Stimulated activated CD4-positive, alpha-beta T cell treated with anti-CD3 and anti-CD28 coated beads, Interleukin-12 subunit alpha, Interleukin-12 subunit beta, amount 100 ng/mL, for 48 hours (primary cell): ENCODE results near the gene RASSF4.

Experiments
- DNase-seq, 3 donors: peaks; one replicate each; pipeline ENCODE4 v3.0.0-alpha.2; 2020; ENCODE audit warnings: low read depth in 2 of 3, low spot score in 1 of 3

RASSF4 gene

GRCh38 chr10:44975431-44976331 lies 16.1 kb downstream of the RASSF4 start:
- DNase-seq, result no peak

GRCh38 chr10:44976352-44977198 lies 17.0 kb downstream of the RASSF4 start:
- DNase-seq, result no peak

- DNase-seq, result no peak
Observed at GRCh38 chr10:44977287-44978212, 17.9 kb downstream of the RASSF4 start.

GRCh38 chr10:44978213-44978569 lies 18.6 kb downstream of the RASSF4 start:
- no peak for DNase-seq

- DNase-seq, result no peak
Observed at GRCh38 chr10:44978570-44979280, 19.1 kb downstream of the RASSF4 start, which contains the start of gene DEPP1. DEPP1 (minus strand) TSS chr10:44978809; CDS start chr10:44978030, 779 bp downstream.

- DNase-seq, result no peak
Observed at GRCh38 chr10:44979281-44980191, 19.9 kb downstream of the RASSF4 start.

GRCh38 chr10:44980309-44981171 lies 20.9 kb downstream of the RASSF4 start:
- no peak for DNase-seq

- DNase-seq, result no peak
Observed at GRCh38 chr10:44981172-44982113, 21.8 kb downstream of the RASSF4 start.

- DNase-seq, result no peak
Observed at GRCh38 chr10:44982114-44982460, 22.5 kb downstream of the RASSF4 start.

GRCh38 chr10:44982496-44982895 lies 22.9 kb downstream of the RASSF4 start:
- no peak for DNase-seq

- no peak for DNase-seq
Observed at GRCh38 chr10:44983066-44983894, 23.7 kb downstream of the RASSF4 start.

GRCh38 chr10:44983895-44984278 lies 24.3 kb downstream of the RASSF4 start:
- no peak for DNase-seq

- DNase-seq, result no peak
Observed at GRCh38 chr10:44984671-44985101, 25.1 kb downstream of the RASSF4 start.

- no peak for DNase-seq
Observed at GRCh38 chr10:44985175-44985681, 25.6 kb downstream of the RASSF4 start.

- DNase-seq, result no peak
Observed at GRCh38 chr10:44986179-44986578, 26.6 kb downstream of the RASSF4 start.

GRCh38 chr10:44986670-44987069 lies 27.1 kb downstream of the RASSF4 start:
- DNase-seq, result no peak
